Stomach smooth muscle (tissue), 2 donors: Measurements from ENCODE around the gene PAX7.

Experiments used
- H3K27ac ChIP-seq: one replicate; pipeline ENCODE4 v1.7.0; 2013; ENCODE audit warnings: mild to moderate bottlenecking, low read length, inconsistent platforms
- H3K27me3 ChIP-seq, 2 donors: one replicate each; pipeline ENCODE4 v1.7.0; 2013; ENCODE audit warnings: low read length in 2 of 2; ENCODE audit not compliant: insufficient read depth in 2 of 2, control insufficient read depth in 1 of 2
- H3K36me3 ChIP-seq, 2 donors: one replicate each; pipeline ENCODE4 v1.7.0; 2013; ENCODE audit warnings: low read length in 2 of 2; ENCODE audit not compliant: control insufficient read depth in 2 of 2, insufficient read depth in 2 of 2
- H3K4me1 ChIP-seq: one replicate; pipeline ENCODE4 v1.7.0; 2013; ENCODE audit warnings: low read length; ENCODE audit not compliant: control insufficient read depth, insufficient read depth
- H3K4me3 ChIP-seq, 2 donors: one replicate each; pipeline ENCODE4 v1.7.0; 2013; ENCODE audit warnings: low read length in 2 of 2
- H3K9ac ChIP-seq, 2 donors: one replicate each; pipeline ENCODE4 v1.7.0; 2013; ENCODE audit warnings: low read length in 2 of 2, mild to moderate bottlenecking in 1 of 2
- H3K9me3 ChIP-seq, 2 donors: one replicate each; pipeline ENCODE4 v1.7.0; 2013; ENCODE audit warnings: low read length in 2 of 2; ENCODE audit not compliant: control insufficient read depth in 2 of 2
- donor health status: healthy.
- donor health status: Pancreatic carcinoma.

Gene PAX7

DNA sequence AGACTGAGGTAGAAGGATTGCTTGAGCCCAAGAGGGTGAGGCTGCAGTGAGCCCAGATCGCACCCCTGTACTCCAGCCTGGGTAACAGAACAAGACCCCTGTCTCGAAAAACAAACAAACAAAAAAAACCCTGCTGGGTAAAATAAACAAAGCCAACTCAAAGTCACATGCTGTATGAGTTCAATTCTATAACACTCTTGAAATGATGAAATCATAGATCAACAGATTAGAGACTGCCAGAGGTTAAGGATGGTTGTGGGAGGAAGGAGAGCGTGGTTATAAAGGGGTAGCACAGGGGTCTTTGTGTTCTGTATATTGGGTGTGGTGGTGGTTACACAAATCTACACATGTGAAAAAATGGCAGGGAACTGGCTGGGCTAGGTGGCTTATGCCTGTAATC lies 166.3 kb downstream of the PAX7 start:
- H3K9me3 ChIP-seq, result peaks cover 4 to 5% of the 10 kb centered on the region in 2 donors
- H3K4me1 ChIP-seq, result no peaks in the 10 kb centered on the region
- no peak overlapping the region for H3K4me3 ChIP-seq
- peaks cover 19 to 22% of the 10 kb centered on the region in 2 donors for H3K27me3 ChIP-seq
- no peak overlapping the region for H3K27ac ChIP-seq
- no peak overlapping the region for H3K9ac ChIP-seq
- no peaks in the 10 kb centered on the region for H3K36me3 ChIP-seq
